ENCODE results near the gene MGAM2. TPM values are rescaled to one million over a fixed set of nuclear protein-coding genes. Genes with fewer than 3 reads are reported as not detected.

The MGAM2 gene
- total RNA-seq, 4 donors from 2014 or later = under 0.01 to 7.3 (median 2.3) TPM

DNA sequence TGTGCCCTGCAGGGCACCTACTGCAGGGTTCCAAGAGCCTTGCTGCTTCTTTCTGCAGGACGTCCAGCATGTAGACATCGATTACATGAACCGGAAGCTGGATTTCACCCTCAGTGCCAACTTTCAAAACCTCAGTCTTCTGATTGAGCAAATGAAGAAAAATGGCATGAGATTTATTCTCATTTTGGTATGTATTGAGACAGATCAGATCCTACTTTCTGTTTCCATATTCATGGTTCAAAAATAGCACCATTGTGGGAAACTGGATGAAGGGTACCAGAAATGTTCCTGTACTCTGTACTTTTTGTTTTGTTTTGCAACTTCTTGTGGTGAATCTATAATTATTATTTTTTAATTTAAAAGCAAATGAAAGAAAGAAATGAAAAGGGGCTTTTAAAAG lies 64.1 kb downstream of the MGAM2 start:
- Histone ChIP-seq H3K27ac (no peak overlapping the region), H3K9me3 (peaks cover 0 to 4% (median 0%) of the 10 kb centered on the region in 4 donors), H3K27me3 (no peaks in the 10 kb centered on the region), H3K4me3 (no peak overlapping the region), H3K36me3 (no peaks in the 10 kb centered on the region), H3K4me1 (no peaks in the 10 kb centered on the region)
- no peak for TF ChIP-seq POLR2A (IDR thresholded peaks at IDR 0.05)
- no peak for TF ChIP-seq EP300 (IDR thresholded peaks at IDR 0.05)
- TF ChIP-seq, protein P1, sequence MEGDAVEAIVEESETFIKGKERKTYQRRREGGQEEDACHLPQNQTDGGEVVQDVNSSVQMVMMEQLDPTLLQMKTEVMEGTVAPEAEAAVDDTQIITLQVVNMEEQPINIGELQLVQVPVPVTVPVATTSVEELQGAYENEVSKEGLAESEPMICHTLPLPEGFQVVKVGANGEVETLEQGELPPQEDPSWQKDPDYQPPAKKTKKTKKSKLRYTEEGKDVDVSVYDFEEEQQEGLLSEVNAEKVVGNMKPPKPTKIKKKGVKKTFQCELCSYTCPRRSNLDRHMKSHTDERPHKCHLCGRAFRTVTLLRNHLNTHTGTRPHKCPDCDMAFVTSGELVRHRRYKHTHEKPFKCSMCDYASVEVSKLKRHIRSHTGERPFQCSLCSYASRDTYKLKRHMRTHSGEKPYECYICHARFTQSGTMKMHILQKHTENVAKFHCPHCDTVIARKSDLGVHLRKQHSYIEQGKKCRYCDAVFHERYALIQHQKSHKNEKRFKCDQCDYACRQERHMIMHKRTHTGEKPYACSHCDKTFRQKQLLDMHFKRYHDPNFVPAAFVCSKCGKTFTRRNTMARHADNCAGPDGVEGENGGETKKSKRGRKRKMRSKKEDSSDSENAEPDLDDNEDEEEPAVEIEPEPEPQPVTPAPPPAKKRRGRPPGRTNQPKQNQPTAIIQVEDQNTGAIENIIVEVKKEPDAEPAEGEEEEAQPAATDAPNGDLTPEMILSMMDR (IDR thresholded peaks at IDR 0.05) = no peak
- WGBS, 2 donors = 86 to 92% methylated on average over 3 of the region's 3 CpGs
- DNase-seq (ENCODE audit: low spot score in 2 of 2) = no peak

DNA sequence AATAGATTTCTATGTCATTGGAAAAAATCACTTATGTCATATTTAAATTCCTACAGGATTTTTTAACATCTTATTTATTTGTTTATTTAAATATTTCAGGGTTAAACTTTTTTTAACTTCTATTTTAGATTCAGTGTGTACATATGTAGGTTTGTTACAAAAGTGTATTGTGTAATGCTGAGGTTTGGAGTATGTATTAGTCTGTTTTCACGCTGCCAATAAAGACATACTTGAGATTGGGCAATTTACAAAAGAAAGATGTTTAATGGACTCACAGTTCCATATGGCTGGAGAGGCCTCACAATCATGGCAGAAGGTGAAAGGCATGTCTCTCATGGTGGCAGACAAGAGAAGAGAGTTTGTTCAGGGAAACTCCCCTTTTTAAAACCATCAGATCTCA lies 65.4 kb downstream of the MGAM2 start:
- no peaks in the 10 kb centered on the region for H3K4me1 ChIP-seq
- no peaks in the 10 kb centered on the region for H3K27me3 ChIP-seq
- no peak overlapping the region for H3K4me3 ChIP-seq
- no peak for DNase-seq (ENCODE audit: low spot score in 2 of 2)
- H3K9me3 ChIP-seq = peaks cover 0 to 4% (median 0%) of the 10 kb centered on the region in 4 donors
- no peak overlapping the region for H3K27ac ChIP-seq
- 75 to 85% methylated on average over 1 of the region's 1 CpG for WGBS, 2 donors
- H3K36me3 ChIP-seq = no peaks in the 10 kb centered on the region
- TF ChIP-seq POLR2A (IDR thresholded peaks at IDR 0.05) = no peak
- TF ChIP-seq EP300 (IDR thresholded peaks at IDR 0.05) = no peak

DNA sequence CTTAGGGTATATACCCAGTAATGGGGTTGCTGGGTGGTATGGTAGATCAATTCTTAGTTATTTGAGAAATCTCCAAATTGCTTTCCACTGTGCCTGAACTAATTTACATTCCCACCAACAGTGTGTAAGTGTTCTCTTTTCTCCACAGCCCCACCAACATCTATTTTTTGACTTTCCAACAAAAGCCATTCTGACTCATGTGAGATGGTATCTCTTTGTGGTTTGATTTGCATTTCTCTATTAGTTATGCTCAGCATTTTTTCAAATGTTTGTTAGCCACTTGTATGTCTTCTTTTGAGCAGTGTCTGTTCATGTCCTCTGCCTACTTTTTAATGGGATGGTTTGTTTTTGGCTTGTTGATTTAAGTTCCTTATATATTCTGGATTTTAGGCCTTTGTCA lies 66.4 kb downstream of the MGAM2 start:
- DNase-seq (ENCODE audit: low spot score in 2 of 2) = no peak
- H3K9me3 ChIP-seq = peaks cover 0 to 4% (median 0%) of the 10 kb centered on the region in 4 donors
- H3K4me3 ChIP-seq = no peak overlapping the region
- H3K27ac ChIP-seq = no peak overlapping the region
- H3K4me1 ChIP-seq = no peaks in the 10 kb centered on the region
- no peaks in the 10 kb centered on the region for H3K36me3 ChIP-seq
- no peak for TF ChIP-seq EP300 (IDR thresholded peaks at IDR 0.05)
- TF ChIP-seq, protein P1 (IDR thresholded peaks at IDR 0.05) = no peak
- no peak for TF ChIP-seq POLR2A (IDR thresholded peaks at IDR 0.05)
- H3K27me3 ChIP-seq = no peaks in the 10 kb centered on the region

DNA sequence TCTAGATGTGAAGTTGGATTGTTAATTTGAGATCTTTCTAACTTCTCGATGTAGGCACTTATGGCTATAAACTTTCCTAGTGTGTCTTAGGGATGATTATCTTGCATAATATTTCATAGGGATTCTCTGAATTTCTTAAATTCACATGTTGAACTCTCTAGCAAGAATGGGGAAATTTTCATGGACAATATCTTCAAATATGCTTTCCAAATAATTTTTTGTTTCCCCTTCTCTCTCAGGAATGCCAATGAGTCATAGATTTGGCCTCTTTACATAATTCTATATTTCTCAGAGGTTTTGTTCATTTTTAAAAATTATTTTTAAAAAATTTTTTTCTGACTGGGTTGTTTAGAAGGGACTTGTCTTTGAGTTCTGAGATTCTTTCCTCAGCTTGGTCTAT lies 68.9 kb downstream of the MGAM2 start:
- TF ChIP-seq, protein P1 (IDR thresholded peaks at IDR 0.05) = no peak
- TF ChIP-seq EP300 (IDR thresholded peaks at IDR 0.05) (no peak), POLR2A (IDR thresholded peaks at IDR 0.05) (no peak)

DNA sequence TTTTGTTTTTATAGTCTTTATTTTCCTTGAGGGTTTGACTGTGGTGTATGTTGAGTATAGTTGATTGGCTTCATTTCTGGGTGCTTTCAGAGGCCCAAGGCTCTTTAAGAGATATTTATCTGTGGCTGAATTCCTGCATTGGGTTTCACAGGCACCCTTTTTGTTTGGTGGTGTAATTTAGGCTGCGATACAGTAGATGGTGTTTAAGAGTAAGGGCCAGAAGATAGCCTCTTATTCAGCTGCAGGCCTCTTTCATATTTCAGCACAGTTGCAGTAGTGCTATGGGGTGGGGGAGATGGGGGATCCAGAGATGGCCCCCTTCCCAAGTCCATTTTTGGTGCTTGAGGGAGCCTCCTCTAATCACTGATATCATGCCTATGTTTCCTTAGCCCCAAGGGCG lies 69.7 kb downstream of the MGAM2 start:
- H3K27me3 ChIP-seq = no peaks in the 10 kb centered on the region
- H3K4me1 ChIP-seq = no peaks in the 10 kb centered on the region
- no peak for DNase-seq (ENCODE audit: low spot score in 2 of 2)
- TF ChIP-seq EP300 (IDR thresholded peaks at IDR 0.05) = no peak
- TF ChIP-seq, protein P1 (IDR thresholded peaks at IDR 0.05) = no peak
- TF ChIP-seq POLR2A (IDR thresholded peaks at IDR 0.05) = no peak
- no peak overlapping the region for H3K4me3 ChIP-seq
- no peak overlapping the region for H3K27ac ChIP-seq
- H3K9me3 ChIP-seq = no peaks in the 10 kb centered on the region
- no peaks in the 10 kb centered on the region for H3K36me3 ChIP-seq
- 79 to 97% methylated on average over 1 to 2 of the region's 2 CpGs for WGBS, 2 donors

More for the DNA sequence above, 68.9 kb downstream of the MGAM2 start:
- WGBS, 2 donors = 63 to 64% methylated on average over 1 of the region's 1 CpG
- no peaks in the 10 kb centered on the region for H3K27me3 ChIP-seq
- no peak for DNase-seq (ENCODE audit: low spot score in 2 of 2)
- no peaks in the 10 kb centered on the region for H3K4me1 ChIP-seq
- no peaks in the 10 kb centered on the region for H3K9me3 ChIP-seq
- H3K27ac ChIP-seq = no peak overlapping the region
- H3K4me3 ChIP-seq = no peak overlapping the region
- H3K36me3 ChIP-seq = no peaks in the 10 kb centered on the region

DNA sequence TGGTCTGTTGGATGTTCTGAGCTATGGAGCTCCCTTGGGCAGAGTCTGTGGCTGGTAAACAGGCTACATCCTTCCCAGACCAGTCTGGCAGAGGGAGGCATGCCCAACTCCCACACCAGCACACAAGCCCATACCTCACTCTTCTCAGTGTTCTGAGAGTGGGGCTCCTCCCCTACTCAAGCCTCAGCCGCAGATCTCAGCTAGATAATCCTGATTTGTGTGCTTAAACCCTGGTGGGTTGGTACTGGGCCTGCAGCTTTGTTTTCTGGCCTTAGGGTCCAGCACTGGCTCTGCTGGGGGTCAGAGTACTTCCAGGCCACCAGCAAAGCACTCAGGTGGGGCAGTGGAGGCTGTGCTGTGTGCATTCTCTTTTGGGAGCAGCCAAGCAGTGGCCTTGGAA lies 70.4 kb downstream of the MGAM2 start:
- Histone ChIP-seq H3K36me3 (no peaks in the 10 kb centered on the region), H3K9me3 (no peaks in the 10 kb centered on the region), H3K27ac (no peak overlapping the region), H3K27me3 (no peaks in the 10 kb centered on the region), H3K4me3 (no peak overlapping the region), H3K4me1 (no peaks in the 10 kb centered on the region)
- WGBS, 2 donors = 71 to 89% methylated on average over 1 of the region's 1 CpG
- no peak for DNase-seq (ENCODE audit: low spot score in 2 of 2)
- TF ChIP-seq POLR2A (IDR thresholded peaks at IDR 0.05) (no peak), EP300 (IDR thresholded peaks at IDR 0.05) (no peak)
